Measurements from ENCODE around the gene MYO18B.

The MYO18B gene

DNA sequence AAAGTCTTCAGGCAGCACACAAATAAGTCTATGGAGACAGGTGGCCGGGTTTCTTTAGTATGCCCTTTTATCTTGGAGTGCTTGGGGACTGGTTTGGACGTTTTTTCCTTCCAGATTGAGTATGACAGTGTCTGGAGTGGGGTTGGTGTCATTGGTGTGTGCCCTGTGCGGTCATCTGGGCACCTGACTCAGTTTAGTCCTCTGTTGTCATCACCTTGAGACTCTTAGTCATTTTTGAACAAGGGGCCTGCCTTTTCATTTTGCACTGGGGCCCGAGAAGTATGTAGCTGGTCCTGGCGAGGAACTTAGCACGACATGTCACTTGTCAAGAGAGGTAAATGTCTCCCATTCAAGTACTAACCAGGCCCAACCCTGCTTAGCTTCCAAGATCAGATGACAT, 27.2 kb upstream of the MYO18B start:
- no peak for DNase-seq

DNA sequence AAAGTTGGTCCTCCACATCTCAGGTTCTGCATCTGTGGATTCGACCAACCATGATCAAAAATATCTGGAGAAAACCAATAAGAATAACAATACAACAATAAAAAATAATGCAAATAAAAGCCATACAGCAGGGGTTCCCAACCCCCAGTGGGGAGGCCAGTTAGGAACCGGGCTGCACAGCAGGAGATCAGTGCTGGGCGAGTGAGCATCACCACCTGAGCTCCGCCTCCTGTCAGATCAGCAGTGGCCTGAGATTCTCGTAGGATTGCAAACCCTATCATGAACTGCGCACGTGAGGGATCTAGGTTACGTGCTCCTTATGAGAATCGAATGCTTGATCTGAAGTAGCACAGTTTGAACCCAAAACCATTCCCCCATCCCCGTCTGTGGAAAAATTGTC, 25.4 kb upstream of the MYO18B start:
- DNase-seq, result no peak

DNA sequence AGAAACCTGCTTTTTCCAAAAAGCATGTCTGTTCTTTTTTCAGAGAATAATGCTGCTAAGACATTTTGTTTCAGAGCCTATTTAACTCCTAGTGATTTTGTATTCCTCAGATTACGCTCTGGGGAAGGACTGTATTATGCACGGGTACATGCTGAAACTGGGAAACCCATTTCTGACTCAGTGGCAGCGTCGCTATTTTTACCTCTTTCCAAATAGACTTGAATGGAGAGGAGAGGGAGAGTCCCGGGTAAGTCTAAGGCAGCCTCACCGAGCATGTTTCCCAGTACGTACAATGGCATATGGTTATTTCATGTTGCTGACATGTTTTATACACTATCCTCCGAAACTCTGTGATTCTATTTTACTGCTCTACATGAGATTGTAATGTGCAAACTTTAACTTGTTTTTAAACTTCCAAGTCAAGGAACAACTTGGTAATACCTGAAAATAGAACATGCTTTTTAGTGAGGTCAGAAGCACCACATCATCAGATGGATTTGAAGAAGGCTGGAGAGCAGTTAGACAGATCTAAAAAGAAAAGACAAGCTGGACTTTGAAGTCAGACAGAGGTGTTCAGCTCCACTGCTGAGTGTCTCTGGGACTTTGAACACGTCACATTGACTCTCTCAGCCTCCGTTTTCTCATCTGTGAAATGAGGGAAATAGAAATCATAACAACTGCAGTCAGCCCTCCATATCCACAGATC, 23.7 kb upstream of the MYO18B start:
- no peak for DNase-seq

DNA sequence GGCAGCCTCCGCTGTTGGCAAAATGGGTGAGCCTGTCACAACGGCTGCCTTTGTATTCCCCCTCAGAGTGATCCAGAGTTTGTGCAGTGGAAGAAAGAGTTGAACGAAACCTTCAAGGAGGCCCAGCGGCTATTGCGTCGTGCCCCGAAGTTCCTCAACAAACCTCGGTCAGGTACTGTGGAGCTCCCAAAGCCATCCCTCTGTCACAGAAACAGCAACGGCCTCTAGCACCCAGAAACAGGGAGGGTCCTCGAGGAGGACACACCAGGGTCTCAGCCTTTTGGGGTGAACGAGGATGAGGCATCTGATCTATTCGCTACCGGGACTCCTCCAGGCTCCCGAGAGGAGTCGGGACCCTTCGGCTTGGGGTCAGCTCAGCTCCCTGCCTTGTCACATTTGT, 19.8 kb upstream of the MYO18B start:
- DNase-seq, result no peak

DNA sequence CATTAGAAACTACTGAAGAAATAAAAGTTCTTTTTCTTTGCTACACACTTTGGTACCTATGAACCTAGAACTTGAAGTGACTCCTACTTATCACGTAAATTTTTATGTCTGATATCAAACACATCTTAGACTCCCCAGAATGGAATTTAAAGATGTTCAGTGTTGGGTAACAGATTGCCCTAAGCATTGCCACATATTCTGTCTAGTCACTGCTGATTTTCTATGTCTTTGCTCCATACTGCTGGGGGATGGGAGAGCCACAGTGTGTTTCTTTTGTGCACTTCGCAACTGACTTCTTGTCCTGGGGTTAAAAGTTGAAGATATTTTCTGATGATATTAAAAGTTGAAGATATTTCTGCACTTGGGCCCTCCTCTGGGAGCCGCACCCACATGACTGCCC, 19.4 kb upstream of the MYO18B start:
- DNase-seq, result no peak

DNA sequence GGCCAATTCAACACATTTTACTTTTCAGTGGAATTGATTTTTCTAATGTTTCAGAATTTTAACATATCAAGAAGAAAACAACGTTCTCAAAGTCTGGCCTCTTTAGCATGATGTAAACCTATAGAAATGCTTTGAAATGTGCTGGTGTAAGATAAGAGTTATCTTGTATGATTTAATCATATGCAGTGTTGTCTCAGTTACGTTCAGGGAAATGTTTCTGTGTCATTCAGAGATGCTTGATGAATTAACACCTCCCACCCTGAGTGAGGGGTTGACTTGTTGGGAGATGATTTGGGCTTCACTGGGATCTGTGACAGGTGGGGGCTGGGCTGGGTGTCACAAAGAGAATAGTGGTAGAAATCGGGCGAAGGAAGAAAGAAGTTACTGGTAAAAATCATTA, 15.7 kb upstream of the MYO18B start:
- no peak for DNase-seq

DNA sequence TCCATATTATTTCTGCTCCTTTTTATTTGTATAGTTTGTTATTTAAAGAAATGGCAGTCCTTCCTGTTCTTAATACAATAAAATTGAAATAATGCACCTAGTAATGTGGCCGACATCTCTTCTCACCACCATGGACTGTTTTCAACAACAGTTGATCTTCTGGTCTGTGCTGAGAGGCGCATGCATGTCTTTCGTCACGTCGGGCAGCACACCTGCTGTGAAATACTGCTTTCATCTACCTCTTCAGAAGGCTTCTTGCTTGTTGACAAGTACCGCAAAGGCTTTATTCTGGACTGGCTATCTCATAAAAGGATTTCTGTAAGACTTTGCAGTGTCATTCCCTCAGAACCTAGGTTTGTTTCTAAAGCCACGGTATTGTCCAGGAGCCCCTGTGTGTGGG, 13.9 kb upstream of the MYO18B start:
- no peak for DNase-seq

DNA sequence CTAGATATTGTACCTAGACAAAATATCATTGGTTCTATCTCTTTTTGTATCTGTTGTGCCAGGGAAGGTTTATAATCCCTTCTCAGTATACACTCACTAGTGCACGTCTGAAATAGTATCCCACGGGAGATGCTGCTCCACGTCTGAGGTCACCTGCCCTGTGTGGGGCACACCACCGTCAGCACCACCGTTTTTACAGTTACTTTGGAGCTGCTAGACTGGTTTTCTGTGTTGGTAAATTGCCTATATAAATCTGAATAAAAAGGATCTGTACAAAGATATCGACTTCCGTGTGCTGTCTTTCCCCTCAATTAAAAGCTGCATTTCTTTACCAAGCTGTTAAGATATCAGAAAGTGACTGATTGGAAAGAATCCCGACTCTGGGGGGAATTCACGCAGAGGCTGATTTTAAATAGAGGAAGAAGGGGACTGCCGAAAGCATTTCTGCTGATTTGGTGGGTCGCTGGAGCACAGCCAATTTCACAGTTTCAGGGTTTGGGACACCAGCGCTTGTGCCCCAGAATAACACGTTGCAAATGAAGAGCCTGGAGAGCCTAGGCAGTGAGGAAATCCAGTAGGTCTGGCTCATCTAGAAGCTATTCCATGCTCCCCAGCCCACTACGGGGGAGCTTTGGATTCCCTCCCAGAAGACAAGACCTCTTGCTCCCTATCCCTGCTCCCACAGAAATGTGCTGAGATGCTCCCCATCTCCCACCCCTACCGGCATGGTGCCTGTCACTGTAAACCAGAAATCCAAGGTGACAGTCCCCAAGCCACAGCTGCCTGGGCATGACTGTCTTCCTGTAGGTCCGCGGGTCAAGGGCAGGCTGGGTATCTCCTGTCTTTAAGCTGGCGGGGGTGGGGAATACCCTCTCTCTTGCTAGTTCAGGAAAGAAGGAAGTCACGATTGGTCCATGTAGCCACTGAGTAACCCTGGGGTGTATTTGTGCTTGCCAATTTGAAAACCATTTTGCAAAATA, 12.7 kb upstream of the MYO18B start:
- DNase-seq, result no peak

DNA sequence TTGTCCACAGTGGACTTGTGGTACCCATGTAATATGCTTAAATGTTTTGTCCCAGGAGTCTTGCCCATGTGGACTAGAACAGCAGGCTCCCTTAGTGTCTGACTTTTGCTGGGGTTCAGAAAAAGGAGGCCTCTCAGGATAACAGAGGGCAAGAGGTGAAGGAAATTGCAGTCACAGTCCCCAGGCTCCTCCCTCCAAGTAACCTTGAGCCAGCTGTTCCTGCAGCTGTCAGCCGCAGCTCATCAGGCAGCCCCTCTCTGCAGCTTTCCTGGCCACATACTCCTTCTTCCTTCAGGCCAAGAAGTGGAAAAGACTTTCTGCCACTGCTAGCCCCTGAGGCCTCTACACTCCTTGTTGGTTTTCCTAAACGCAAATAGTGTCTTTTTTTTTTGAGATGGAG, 6.3 kb upstream of the MYO18B start:
- no peak for DNase-seq

DNA sequence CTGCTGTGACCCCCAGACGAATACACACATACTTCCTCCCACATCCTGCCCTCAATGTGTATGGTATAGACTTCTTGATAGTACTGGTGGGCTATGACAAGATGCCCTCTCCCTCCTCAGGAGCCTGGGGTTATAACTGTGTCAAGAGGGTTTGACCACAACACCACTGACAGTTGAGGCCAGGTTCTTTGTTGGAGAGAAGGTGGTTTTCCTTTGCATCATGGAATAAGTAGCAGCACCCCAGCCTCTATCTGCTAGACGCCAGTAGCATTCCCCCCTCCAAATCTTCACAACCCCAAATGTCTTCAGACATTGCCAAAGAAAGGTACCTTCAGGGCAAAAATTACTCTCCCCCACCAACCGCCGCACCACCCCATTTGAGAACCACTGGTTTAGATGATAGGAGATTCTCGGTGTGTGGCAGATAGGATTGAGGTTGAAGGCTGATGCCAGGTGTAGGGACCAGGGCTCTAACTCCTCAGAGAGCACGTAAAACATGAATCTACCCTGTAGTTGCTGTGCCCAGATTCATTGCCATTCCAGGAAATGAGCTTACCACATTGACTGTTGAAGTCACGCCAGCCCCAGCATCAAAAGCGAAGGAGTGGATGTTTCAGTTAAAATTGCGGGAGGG, 5.5 kb upstream of the MYO18B start:
- peak; percentile 13 to 26 for DNase-seq

DNA sequence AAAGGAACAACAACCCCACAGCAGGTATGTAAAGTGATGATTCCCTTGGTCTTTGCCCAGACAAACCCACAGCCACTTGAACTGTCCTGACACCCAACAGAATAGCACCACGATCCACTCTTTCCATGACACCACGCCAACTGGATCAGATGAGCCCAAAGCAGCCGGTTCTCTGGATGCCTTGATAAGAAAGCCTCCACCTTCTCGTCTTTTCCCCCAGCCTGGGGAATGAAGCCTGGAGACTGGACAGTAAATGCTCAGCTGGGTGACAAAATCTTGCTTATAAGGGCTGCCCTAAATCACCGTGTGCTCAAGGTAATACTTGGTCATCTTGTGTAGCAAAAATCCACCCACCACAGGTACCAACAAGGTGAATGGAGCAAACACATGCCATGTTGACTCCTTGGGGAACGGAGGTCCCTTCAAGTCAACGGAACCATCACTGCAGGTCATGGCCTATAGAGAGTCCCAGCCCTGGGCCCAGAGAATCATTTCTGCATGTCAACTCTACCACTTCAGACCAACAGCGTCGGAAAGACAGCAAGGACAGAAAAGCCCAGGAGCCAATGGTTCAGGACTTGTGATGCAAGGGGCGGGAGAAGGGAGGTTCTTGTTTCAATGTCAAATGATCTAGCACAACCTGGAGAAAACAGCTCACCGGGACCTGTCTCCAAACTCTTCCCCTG, 2.2 kb upstream of the MYO18B start:
- DNase-seq, result no peak

DNA sequence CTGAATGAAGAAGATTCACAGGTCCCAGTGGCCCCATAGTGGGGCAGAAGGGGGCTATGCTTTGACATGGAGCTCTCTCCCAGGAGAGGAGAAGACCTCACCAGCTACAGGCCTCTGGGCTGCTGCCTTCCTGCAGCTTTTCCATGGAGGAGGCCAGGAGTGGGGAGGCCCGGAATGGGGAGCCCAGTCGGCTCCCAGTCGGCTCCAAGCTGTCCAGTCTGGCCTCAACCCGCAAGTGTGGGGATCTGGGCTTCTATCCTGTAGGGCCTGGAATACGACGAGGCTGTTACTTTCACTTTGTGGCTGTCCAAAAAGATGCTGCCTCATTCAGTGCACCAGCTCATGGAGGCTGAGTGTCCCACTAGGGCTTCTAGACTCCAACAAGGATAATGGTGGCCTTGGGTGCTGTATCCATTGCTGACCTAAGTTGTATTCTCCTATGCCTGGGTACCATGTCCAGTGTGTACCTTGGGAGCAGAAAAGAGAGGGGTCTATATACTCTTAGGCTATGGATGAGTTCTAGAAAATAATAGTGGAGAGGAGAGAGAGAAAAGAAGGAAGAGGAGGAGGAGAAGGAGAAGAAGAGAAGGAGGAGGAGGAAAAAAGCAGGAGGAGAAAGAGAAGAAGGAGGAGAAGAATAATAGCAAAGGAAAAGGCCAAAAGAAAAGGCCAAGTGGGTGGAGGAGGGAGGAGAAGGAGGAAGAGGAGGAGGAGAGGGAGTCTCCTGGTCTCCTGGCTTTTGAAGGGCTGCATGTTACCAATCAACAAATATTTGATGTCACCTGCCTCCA, 1.1 kb downstream of the MYO18B start:
- no peak for DNase-seq

DNA sequence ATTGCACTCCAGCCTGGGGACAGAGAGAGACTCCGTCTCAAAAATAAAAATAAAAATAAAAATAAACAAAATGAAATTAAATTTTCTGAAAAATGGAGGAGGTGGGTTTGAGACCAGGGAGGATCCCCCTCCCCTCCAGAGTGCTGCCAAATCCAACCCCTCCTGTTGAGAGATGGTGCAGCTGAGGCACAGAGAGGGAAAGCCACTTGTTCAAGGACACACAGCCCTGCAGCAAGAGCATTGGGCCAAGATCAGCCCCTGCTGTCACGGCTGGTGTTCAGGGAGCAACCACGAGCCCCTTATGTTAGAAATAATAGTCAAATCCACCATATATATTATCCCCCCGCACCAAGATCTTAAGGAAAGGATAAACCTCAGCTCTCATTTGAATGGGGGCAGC, 2.7 kb downstream of the MYO18B start:
- DNase-seq, result no peak

DNA sequence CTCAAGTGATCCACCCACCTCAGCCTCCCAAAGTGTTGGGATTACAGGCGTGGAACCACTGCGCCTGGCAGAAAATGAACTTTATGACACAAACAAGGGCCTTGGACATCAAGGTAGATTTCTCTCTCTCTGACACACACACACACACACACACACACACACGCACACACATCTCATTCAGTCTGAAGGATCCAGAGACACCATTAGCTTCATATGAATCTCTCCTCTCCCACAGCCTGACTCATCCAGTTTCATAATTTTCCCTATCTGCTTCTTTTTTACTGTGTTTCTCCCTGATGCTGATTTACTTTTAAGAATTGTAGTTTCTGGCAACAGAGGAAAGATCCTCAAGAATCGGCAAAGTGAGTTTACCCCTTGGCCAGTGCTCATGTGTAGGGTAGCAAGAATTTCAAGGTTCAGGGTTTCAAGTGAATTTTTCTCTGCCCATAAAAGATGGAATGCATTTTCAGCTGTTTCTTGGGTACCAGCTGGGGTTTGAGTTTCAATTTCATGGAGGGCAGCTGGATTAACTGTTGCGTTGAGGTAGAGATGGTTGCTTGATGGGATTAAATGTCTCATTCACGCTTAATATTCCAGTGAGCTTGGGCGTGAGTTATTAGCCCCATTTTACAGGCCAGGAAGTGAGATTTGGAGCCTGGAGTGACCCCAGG, 3.5 kb downstream of the MYO18B start:
- no peak for DNase-seq

DNA sequence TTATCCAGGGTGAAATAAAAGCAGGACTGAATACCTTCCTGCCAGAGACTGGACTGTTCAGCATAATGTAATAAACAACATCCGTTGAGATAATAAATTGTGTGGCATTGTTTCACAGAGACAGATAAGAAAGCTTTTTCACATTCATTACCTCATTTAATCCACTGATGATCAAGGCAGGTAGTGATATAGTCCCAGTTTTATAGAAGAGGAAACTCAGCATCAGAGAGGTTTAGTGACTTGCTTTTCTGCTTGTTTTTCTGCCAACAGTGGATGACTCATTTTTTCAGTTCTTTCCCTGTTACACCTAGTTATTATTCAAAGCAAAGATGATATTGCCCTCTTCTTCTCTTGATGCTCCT, 4.0 kb downstream of the MYO18B start:
- no peak for DNase-seq

DNA sequence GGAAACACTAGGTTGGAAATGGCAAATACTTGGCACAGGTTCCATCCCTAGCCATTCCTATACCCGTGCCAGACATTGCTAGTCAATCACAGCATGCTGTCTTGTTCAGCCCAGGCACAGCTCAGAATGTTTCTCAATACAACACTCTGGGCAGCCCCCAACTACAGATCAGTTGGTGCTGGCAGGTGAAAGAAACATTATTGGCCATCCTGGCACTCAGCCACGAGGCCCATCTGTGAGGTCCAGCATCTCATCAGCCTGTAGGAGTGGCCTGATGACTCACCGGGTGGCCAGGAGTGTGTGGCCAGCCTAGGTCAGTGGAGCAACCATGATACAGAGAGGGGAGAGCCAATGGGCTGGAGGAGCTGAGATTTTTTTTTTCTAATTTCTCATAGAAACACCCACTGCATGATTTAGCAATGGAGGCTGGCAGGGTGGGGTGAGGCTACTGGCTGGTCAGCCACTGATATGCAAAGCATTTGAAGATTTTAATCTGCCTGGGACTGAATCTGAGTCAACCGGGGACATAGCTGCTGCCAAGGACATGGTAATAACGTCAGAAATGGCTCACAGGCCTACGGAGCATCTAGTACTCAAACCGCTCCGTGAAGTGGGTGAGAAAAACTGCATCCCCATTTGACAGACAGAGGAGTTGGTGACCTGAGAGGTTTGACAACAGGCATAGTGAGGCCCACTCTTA, 5.4 kb downstream of the MYO18B start:
- DNase-seq, result no peak

DNA sequence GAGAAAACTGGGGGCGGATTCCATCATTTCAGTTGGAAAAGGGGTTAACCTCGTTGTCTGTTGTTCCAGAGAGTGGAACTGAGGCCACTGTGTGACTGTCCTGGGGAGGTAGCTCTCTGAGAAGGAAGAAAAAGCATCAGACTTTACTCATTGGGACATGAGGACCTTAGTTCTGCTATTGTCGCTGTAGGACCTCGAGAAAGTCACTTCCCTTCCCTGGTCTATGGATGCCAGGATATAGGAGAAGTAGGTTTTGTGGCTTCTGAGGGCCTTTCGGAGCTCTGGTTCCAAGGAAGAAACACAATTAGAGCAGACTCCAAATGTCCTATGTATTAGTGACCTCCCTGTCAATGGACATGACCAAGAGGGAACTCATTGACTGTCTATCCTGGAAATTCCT, 6.2 kb downstream of the MYO18B start:
- DNase-seq, result no peak

DNA sequence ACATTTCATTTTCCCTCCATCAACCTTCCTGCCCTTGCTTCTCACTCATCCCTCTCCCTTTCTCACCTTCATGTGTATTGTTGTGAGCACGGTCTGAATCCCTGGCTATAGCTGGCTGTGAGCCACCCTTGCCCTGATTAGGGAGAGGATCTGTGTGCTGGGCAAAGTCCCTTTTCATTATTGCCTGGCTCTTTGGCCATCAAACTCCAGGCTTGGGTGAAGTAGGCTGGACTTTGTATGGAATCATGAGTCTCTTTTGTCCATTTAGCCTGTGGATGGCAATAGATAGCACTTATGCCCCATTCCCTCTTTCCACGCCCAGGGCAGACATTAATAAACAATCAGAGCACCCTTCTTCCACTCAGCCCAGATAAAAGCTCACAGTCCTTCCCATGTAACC, 6.7 kb downstream of the MYO18B start:
- no peak for DNase-seq

DNA sequence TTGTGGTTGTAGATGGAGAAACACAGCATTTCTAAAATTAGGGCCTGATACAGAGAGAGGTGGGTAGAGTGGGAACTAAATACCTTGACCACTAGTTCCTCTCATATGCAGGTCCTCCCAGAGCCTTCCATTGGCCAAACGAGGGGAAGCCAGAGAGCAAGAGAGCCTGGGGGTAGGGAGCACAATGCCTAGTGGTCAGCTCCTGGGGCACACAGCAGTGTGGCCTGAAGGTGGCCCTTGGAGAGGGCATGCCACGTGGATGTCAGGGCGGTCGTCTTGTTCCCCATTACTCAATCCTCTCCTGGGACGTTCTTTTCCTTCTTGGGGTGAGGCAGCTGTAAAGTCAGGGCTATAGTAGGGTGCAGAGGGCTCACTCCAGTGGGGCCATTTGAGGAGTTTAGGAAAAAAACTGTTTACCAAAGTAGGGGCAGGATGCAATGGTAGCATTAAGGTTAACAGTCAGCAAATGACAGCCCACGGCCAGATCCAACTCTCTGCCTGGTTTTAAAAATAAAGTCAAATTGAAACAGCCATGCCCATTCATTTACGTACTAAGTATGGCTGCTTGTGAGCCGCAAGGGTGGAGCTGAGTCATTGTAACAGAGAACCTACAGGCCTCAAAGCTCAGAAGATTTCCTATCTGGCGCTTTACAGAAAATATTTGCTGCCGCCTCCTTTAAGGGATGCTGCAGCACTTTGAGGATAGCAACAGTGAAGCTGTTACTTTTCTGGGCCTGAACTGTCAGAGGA, 7.6 kb downstream of the MYO18B start:
- no peak for DNase-seq

DNA sequence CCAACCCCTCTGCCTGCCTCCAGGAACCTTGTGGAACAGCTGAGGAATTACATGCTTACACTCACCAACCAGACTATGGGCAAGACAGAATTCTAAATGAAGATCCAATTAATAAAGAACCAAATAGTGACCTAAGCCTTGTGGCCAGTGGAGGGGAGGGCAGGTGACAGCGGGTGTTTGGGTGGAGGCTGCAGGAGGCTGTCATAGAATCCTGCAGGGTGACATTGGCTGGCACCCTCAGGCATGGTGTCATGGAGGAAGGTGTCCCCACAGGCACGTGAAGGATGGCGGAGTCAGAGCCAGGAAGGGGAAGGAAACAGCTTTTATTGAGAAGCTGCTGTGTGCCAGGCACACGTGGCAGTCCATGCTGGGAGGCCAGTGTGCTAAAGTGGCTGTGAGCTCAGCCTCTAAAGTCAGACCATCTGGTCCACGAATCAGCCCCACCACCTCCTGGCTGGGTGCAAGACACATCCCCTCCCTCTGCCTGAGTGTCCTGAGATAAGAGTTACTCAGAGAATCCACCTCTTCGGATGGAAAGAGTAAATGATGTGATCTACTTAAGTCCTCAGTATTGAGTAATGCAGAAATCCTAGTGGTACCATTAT, 8.7 kb downstream of the MYO18B start:
- no peak for DNase-seq

All from CD4-positive, alpha-beta T cell treated with Interleukin-4 for 1 hour (primary cell).